T-cell (primary cell): ENCODE results near the gene STAT5B. TPM values are rescaled to one million over a fixed set of nuclear protein-coding genes. Genes with fewer than 3 reads are reported as not detected.

Experiments used
- ATAC-seq, 4 experiments: fragments of 200-7000 bp in 3 of 4; fragments of 150-1000 bp in 1 of 4; cut with Tn5 transposase; replicated peaks in 1 of 4; 1 replicate in 3 of 4; 2 replicates in 1 of 4; pipeline ENCODE4 v1.10.0; 2021; ENCODE audit warnings: moderate library complexity in 3 of 4, mild to moderate bottlenecking in 2 of 4, moderate number of reproducible peaks in 1 of 4
- CTCF ChIA-PET, 2 donors: fragments of 300-600 bp; sonication (Branson Sonifier 250); formaldehyde crosslinking; loops; one replicate each; lab custom pipeline; 2022; ENCODE audit warnings: antibody characterized with exemption in 2 of 2; lab: Charles Lee
- POLR2A ChIA-PET, 2 donors: fragments of 300-600 bp; sonication (Branson Sonifier 250); formaldehyde crosslinking; loops; one replicate each; lab custom pipeline; 2022; ENCODE audit warnings: antibody characterized with exemption in 2 of 2; lab: Charles Lee
- DNase-seq, 35 experiments: peaks; one replicate each; pipeline versions ENCODE4 v3.0.0 to v3.0.0-alpha.2; 2013 to 2023
- H3K27ac ChIP-seq: one replicate; pipeline ENCODE4 v1.5.1; 2013; ENCODE audit warnings: low read length
- H3K27me3 ChIP-seq, 2 experiments: replicated peaks in 1 of 2; 1 replicate in 1 of 2; 2 replicates in 1 of 2; pipeline versions ENCODE4 v1.6.1 to v1.7.0; 2013; ENCODE audit warnings: low read length in 1 of 2, mixed read lengths in 1 of 2; ENCODE audit not compliant: control insufficient read depth in 2 of 2, insufficient read depth in 2 of 2; ENCODE audit errors: extremely low read depth in 1 of 2
- H3K36me3 ChIP-seq, 2 donors: 1 replicate in 1 of 2; 2 replicates in 1 of 2; pipeline versions ENCODE4 v1.6.1 to v1.7.0; 2013; ENCODE audit warnings: low read length in 1 of 2; ENCODE audit not compliant: control insufficient read depth in 2 of 2, insufficient read depth in 1 of 2; ENCODE audit errors: extremely low read depth in 1 of 2
- H3K4me1 ChIP-seq, 2 experiments: 1 replicate in 1 of 2; 2 replicates in 1 of 2; pipeline versions ENCODE4 v1.6.1 to v1.7.0; 2013; ENCODE audit warnings: low read length in 2 of 2, mixed read lengths in 1 of 2; ENCODE audit not compliant: insufficient read depth in 2 of 2, control insufficient read depth in 1 of 2; ENCODE audit errors: extremely low read depth in 1 of 2
- H3K4me3 ChIP-seq, 2 donors: 1 replicate in 1 of 2; 2 replicates in 1 of 2; pipeline versions ENCODE4 v1.5.1 to v1.7.0; 2013; ENCODE audit warnings: mild to moderate bottlenecking in 2 of 2, low read length in 1 of 2, moderate library complexity in 1 of 2; ENCODE audit not compliant: control insufficient read depth in 1 of 2; ENCODE audit errors: extremely low read depth in 1 of 2
- H3K9me3 ChIP-seq: 2 replicates; pipeline ENCODE4 v1.7.0; 2013
- H3K27ac Mint-ChIP-seq, 2 donors: one replicate each; pipeline ENCODE4 v1.8.0; 2020 to 2021; ENCODE audit warnings: mild to moderate bottlenecking in 2 of 2, mixed read lengths in 2 of 2
- H3K27me3 Mint-ChIP-seq, 2 donors: one replicate each; pipeline ENCODE4 v1.8.0; 2021 to 2022; ENCODE audit warnings: mixed read lengths in 2 of 2
- H3K36me3 Mint-ChIP-seq: one replicate; pipeline ENCODE4 v1.8.0; 2021; ENCODE audit warnings: mixed read lengths
- H3K4me1 Mint-ChIP-seq, 3 donors: one replicate each; pipeline ENCODE4 v1.8.0; 2020 to 2022; ENCODE audit warnings: mixed read lengths in 3 of 3, mild to moderate bottlenecking in 1 of 3
- H3K4me3 Mint-ChIP-seq, 3 donors: one replicate each; pipeline ENCODE4 v1.8.0; 2020 to 2022; ENCODE audit warnings: mild to moderate bottlenecking in 3 of 3, mixed read lengths in 3 of 3, moderate library complexity in 3 of 3
- H3K9me3 Mint-ChIP-seq, 3 donors: one replicate each; pipeline ENCODE4 v1.8.0; 2020 to 2022; ENCODE audit warnings: mixed read lengths in 3 of 3
- WGBS: methylation state at CpG from one replicate; pipeline ENCODE4 v1.1.5; 2013; ENCODE audit warnings: missing lambda C conversion rate; ENCODE audit not compliant: insufficient coverage; 5-methylcytosine and 5-hydroxymethylcytosine counted together
- total RNA-seq, 35 experiments: library from RNA in 6 of 35; stranded (reverse) in 6 of 35; fragments of 120-200 nt in 1 of 35; gene quantifications; one replicate each; pipeline versions ENCODE4 v1.2.1 to v1.2.4 and lab custom pipeline; 2013 to 2026

STAT5B gene
- total RNA-seq, 5 donors from 2014 or later (not counting 1 experiment from before 2014, with no cell fraction given): 178 to 205 (median 186) TPM

DNA sequence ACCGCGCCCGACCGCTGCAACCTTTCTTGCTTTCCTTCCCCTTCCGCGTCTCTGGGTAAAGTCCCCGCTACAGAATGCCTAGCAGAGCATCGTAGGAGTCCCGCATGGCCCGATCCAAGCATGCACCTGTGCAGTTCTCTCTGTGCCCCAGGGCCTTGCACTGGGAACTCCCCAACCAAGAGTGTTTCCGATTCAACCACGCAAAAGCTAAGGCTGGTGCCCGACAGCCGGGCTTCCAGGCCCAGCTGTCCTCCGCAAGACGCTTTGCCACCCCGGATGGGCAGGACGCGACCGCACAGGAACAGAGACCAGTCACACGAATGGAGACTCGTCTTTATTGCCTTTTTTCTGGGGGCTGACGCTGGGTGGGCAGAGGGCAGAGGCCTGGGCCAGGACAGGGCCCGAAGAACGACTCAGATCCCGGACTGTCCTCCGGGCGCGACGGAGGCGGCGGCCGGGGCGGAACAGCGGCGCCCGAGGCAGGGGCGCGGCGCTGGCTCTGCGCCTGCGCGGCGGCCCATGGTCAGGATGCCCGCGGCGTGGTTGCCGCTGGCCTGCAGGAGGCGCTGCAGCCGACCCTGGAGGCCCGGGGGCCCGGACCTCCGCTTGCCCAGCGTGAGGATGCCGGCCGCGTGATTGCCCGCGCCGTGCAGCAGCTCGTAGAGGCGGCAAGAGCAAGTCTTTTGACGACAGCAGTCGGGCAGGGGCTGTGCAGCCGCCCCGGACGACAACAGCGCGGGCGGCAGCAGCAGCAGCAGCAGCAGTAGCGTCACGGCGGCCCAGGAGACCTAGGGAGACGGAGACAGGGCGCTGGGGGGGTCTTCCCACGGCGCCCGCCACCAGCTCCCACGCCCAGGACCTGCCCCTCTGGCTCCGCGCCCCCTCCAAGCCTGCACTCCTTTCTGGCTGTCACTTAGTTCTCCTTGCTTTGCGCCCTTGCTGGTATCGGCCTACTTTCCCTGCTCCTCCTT, 92.2 kb downstream of the STAT5B start:
- WGBS: 4% methylated on average over 83 of the region's 83 CpGs
- ATAC-seq (peak; percentile 73 to 81 (median 78)), DNase-seq (peak; percentile 36 to 85 (median 56))
- no peaks in the 10 kb centered on the region for H3K9me3 Mint-ChIP-seq
- peaks cover 5 to 51% of the 10 kb centered on the region in 2 experiments for H3K4me1 ChIP-seq
- H3K27ac ChIP-seq: peak overlapping the region; percentile 66
- peak overlapping the region; percentile 79 to 88 for H3K27ac Mint-ChIP-seq
- ChIA-PET POLR2A (no interaction called here), CTCF (interaction anchor here in 1 of 2 donors (1.4 kb wide), 1 partner anchor 10 kb away, joined by 5 read pairs; the partner anchor contains the start of gene GHDC)
- peak overlapping the region; percentile 84 to 90 (median 89) for H3K4me3 Mint-ChIP-seq
- H3K9me3 ChIP-seq: no peaks in the 10 kb centered on the region
- H3K4me1 Mint-ChIP-seq: peaks cover 35 to 55% (median 35%) of the 10 kb centered on the region in 3 donors
- H3K27me3 Mint-ChIP-seq: peaks cover 7 to 12% of the 10 kb centered on the region in 2 donors
- H3K36me3 Mint-ChIP-seq: no peaks in the 10 kb centered on the region
- no peaks in the 10 kb centered on the region for H3K36me3 ChIP-seq
- H3K27me3 ChIP-seq: peaks cover 0 to 21% of the 10 kb centered on the region in 2 experiments
- H3K4me3 ChIP-seq: peak overlapping the region; percentile 62 to 80

DNA sequence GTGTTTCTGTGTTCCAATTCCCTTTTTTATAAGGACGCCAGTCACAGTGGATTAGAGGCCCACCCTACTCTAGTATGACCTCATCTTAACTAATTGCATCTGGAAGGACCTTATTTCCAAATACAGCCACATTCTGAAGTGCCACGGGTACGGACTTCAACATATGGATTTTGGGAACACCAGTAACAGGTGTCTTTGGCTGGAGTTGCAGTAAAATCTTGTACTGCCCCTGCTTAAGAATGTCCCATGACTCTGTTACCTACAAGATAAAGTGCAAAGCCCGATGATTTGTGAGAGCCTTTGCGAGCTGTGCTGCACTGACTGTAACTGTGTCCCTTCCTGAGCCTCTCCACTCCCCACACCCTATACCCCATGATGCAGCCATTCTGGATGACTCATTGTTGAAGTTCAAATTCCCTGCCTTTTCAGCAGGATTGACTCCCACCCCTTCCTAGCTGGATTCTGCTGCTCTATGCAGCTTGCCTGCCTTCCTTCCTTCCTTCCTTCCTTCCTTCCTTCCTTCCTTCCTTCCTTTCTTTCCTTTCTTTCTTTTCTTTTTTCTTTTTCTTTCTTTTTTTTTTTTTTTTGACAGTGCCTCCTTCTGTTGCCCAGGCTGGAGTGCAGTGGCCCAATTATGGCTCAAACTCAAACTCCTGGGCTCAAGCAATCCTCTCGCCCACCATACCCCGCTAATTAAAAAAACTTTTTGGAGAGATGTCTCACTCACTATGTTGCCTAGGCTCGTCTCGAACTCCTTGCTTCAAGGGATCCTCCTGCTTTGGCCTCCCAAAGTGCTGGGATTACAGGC, 93.1 kb downstream of the STAT5B start:
- H3K9me3 ChIP-seq: no peaks in the 10 kb centered on the region
- ChIA-PET POLR2A (no interaction called here), CTCF (interaction anchor here in 1 of 2 donors (0.6 to 1.4 kb wide), 2 partner anchors 11 to 85 kb away, joined by 3 to 5 read pairs; partner anchors contain the start of gene GHDC)
- peaks cover 5 to 60% of the 10 kb centered on the region in 2 experiments for H3K4me1 ChIP-seq
- Mint-ChIP-seq H3K4me1 (peaks cover 40 to 63% (median 42%) of the 10 kb centered on the region in 3 donors), H3K9me3 (no peaks in the 10 kb centered on the region), H3K27me3 (peaks cover 11 to 15% of the 10 kb centered on the region in 2 donors), H3K36me3 (no peaks in the 10 kb centered on the region), H3K4me3 (peak overlapping the region; percentile 84 to 90 (median 89)), H3K27ac (peak overlapping the region; percentile 71 to 88)
- no peaks in the 10 kb centered on the region for H3K36me3 ChIP-seq
- no peak for DNase-seq
- 52% methylated on average over 6 of the region's 9 CpGs for WGBS
- peaks cover 0 to 30% of the 10 kb centered on the region in 2 experiments for H3K27me3 ChIP-seq
- H3K27ac ChIP-seq: peak overlapping the region; percentile 66
- peak overlapping the region; percentile 62 to 80 for H3K4me3 ChIP-seq
- no peak for ATAC-seq

- no peak overlapping the region for H3K4me3 ChIP-seq
- H3K27ac ChIP-seq: no peak overlapping the region
- peaks cover 5 to 60% of the 10 kb centered on the region in 2 experiments for H3K4me1 ChIP-seq
- no peak for DNase-seq
- ChIA-PET CTCF (interaction anchor here in 1 of 2 donors (0.5 to 1.0 kb wide), 3 partner anchors 66 to 164 kb away, joined by 3 to 8 read pairs (median 3); no protein-coding TSS in a partner anchor), POLR2A (interaction anchor here (0.6 to 0.7 kb wide), 3 partner anchors 24 to 1755 kb away, joined by 3 to 6 read pairs (median 3); no protein-coding TSS in a partner anchor)
- no peaks in the 10 kb centered on the region for H3K36me3 ChIP-seq
- no peaks in the 10 kb centered on the region for H3K9me3 ChIP-seq
- H3K4me3 Mint-ChIP-seq: peak overlapping the region; percentile 43 to 84 (median 54)
- peaks cover 11 to 20% of the 10 kb centered on the region in 2 donors for H3K27me3 Mint-ChIP-seq
- no peak overlapping the region for H3K27ac Mint-ChIP-seq
- no CpG with 5 or more reads among the region's 2 CpGs for WGBS
- peaks cover 0 to 33% of the 10 kb centered on the region in 2 experiments for H3K27me3 ChIP-seq
- H3K9me3 Mint-ChIP-seq: no peaks in the 10 kb centered on the region
- H3K36me3 Mint-ChIP-seq: no peaks in the 10 kb centered on the region
- H3K4me1 Mint-ChIP-seq: peaks cover 40 to 66% (median 42%) of the 10 kb centered on the region in 3 donors
- ATAC-seq: no peak
These were observed 94.4 kb downstream of the STAT5B start for GRCh38 chr17:42181851-42182207.

- peak; percentile 52 to 93 (median 75) for DNase-seq
- ChIA-PET POLR2A (interaction anchor here (0.5 to 0.6 kb wide), 4 partner anchors 21 to 1756 kb away, joined by 3 to 6 read pairs (median 5); partner anchors contain the start of gene ODAD4 (in 1 of the 2)), CTCF (interaction anchor here (0.5 to 1.3 kb wide), 5 partner anchors 13 to 163 kb away, joined by 3 to 8 read pairs (median 3); partner anchors contain the start of gene GHDC (in 1 of the 2))
- 0% methylated on average over 37 of the region's 60 CpGs for WGBS
- Histone ChIP-seq H3K27me3 (peaks cover 0 to 33% of the 10 kb centered on the region in 2 experiments), H3K4me3 (peak within 1 kb of the TSS; percentile 37 to 56), H3K4me1 (peaks cover 5 to 60% of the 10 kb centered on the region in 2 experiments), H3K36me3 (no peaks in the 10 kb centered on the region), H3K9me3 (no peaks in the 10 kb centered on the region), H3K27ac (no peak within 1 kb of the TSS)
- H3K27me3 Mint-ChIP-seq: peaks cover 11 to 20% of the 10 kb centered on the region in 2 donors
- H3K27ac Mint-ChIP-seq: no peak within 1 kb of the TSS
- H3K4me3 Mint-ChIP-seq: peak within 1 kb of the TSS; percentile 54 to 84 (median 58)
- H3K36me3 Mint-ChIP-seq: no peaks in the 10 kb centered on the region
- peak; percentile 37 to 63 (median 44) for ATAC-seq
- no peaks in the 10 kb centered on the region for H3K9me3 Mint-ChIP-seq
- peaks cover 40 to 66% (median 42%) of the 10 kb centered on the region in 3 donors for H3K4me1 Mint-ChIP-seq
These were observed 95.0 kb downstream of the STAT5B start, which contains the start of gene KCNH4 for GRCh38 chr17:42180922-42181850. Gene KCNH4 (minus strand): TSS chr17:42181142. CDS start chr17:42180945, 197 bp downstream.

GRCh38 chr17:42180411-42180921, 95.7 kb downstream of the STAT5B start:
- H3K4me3 Mint-ChIP-seq: peak overlapping the region; percentile 41 to 84 (median 58)
- POLR2A ChIA-PET: interaction anchor here in 1 of 2 donors (0.5 to 0.6 kb wide), 2 partner anchors 20 to 250 kb away, joined by 4 to 6 read pairs; partner anchors contain the start of gene ODAD4
- Histone ChIP-seq H3K4me3 (peak overlapping the region; percentile 37 to 56), H3K27ac (no peak overlapping the region), H3K36me3 (no peaks in the 10 kb centered on the region), H3K27me3 (peaks cover 0 to 35% of the 10 kb centered on the region in 2 experiments), H3K9me3 (no peaks in the 10 kb centered on the region), H3K4me1 (peaks cover 5 to 57% of the 10 kb centered on the region in 2 experiments)
- 4% methylated on average over 29 of the region's 33 CpGs for WGBS
- H3K27ac Mint-ChIP-seq: no peak overlapping the region
- ATAC-seq (no peak), DNase-seq (no peak)
- peaks cover 40 to 65% (median 42%) of the 10 kb centered on the region in 3 donors for H3K4me1 Mint-ChIP-seq
- H3K36me3 Mint-ChIP-seq: no peaks in the 10 kb centered on the region
- CTCF ChIA-PET: interaction anchor here in 1 of 2 donors (1.3 kb wide), 1 partner anchor 14 kb away, joined by 3 read pairs; the partner anchor contains the start of gene GHDC
- peaks cover 11 to 20% of the 10 kb centered on the region in 2 donors for H3K27me3 Mint-ChIP-seq
- H3K9me3 Mint-ChIP-seq: no peaks in the 10 kb centered on the region
